Measurements from ENCODE around the gene USP22. TPM values are rescaled to one million over a fixed set of nuclear protein-coding genes. Genes with fewer than 3 reads are reported as not detected.

USP22 gene
- total RNA-seq, 1 experiment from 2014 or later = 152 TPM

GRCh38 chr17:21021208-21021803, 21.5 kb downstream of the USP22 start:
- no peak for DNase-seq (ENCODE audit: low read depth)

DNA sequence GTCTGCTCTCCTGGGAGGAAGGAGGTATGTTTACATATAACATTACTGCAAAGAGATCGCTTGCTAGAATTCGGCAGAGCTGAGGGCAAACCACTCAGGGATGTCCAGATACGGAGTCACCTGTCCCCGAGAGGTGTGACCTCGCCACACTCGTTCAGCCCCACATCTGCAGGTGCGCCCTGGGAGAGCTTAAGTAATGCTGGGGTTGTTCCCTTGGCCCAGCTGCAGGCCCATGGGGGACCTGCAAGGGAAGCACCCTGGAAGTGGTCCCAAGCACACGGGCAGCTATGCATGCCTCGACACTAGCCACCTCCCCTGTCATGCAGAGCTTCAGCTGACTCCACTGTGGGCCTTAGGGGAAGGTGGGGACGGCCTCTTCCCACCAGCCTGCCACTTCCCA, 22.2 kb downstream of the USP22 start:
- DNase-seq (ENCODE audit: low read depth) = no peak

DNA sequence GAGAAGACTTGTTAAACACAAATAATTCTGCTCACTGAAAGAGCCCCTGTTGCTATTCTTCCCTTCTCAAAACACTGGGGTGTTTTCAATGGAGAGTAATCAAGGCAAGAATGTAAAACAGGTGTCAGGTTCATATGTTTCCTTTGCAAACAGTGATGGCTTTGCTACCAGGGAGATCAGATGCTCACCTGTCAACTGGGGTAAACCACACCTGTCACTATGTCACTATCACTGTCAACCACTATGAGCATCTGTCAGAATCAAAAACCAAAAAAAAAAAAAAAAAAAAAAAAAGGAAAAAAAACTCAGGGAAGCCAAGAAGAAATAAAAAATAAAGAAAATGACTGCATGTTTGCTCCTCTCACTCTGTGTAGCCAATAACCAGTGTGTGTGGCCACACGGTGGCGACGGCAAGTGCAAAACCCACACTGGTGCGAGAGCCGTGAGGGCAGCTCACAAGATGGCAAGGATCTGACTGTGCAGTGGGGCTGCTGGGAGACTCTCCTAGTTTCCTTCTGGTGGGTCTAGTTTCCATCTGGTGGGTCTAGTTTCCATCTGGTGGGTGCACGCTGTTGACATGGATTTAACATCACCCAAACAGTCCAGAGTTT, 22.7 kb downstream of the USP22 start:
- no peak for DNase-seq (ENCODE audit: low read depth)

DNA sequence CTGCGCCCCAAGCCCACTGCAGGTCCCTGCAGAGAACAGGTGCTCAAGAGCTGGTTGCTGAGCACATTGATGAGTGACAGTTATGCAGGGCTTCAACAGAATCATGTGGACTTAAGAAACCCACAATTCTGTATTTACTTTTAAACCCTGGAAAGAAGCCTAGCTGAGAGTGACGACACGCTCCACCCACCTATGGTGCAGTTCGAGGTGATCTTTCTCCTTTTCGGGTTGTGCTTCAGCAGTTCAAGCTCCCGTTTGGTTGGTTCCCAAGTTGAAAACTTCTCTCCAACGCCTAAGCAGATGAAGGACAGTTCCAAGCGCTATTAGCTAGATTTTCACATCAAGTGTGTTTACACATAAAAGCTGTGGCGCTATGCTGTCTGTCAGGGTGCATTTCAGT, 23.9 kb downstream of the USP22 start:
- DNase-seq (ENCODE audit: low read depth) = no peak

DNA sequence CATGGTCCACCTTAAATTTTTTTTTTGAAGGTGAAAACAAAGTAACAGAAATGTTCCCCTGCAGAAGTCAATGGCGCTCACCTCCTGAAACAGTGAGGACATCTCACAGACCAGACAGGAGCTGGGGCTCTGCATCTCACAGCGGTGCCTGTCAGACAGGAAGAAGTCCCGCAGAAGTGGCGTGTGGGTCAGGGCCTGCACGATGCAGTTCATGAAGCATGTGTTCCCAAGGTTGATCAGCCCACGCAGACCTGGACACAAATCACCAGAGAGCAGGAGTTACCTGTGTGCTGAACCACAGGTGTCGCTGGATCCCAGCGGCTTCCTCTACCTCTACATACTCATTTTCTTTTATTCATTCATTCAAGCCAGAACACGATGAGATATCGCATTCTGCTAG, 24.9 kb downstream of the USP22 start:
- no peak for DNase-seq (ENCODE audit: low read depth)

DNA sequence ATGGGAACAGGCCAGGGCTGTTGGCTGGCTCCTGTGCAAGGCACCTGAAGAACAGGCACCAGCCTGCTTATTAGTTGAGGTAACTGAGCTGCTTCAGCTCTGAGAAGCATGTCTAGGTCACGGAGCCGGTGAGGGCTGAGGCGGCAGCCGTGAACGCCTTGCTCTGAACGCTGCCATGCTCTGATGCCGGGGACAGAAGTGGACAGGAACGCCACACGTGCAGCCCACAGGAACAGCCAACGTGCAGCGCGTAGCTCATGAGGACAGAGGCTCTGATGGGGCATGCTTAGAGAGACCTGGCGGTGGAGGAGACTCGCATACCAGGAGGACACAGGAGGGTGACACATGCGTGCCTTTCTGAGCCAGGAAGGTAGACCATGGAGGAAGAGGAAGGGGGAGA, 25.6 kb downstream of the USP22 start:
- DNase-seq (ENCODE audit: low read depth) = no peak

DNA sequence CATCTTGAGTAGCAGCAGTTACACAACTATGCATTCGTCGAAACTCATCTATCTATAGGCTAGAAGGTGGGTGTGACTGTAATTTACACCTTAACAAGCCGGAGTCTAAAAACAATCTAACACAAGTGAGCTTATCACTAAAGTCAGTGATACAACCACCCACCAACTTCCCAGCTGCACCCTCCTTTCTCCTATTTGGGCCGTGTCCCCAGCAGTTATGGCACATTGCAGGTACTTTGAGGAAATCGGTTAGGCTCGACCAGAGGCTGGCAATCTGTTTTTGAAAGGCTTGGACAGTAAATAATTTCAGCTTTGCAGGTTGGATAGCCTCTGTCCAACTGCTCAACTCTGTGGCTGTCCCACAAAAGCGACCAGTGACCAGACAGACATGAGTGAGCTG, 26.0 kb downstream of the USP22 start:
- DNase-seq (ENCODE audit: low read depth) = no peak

DNA sequence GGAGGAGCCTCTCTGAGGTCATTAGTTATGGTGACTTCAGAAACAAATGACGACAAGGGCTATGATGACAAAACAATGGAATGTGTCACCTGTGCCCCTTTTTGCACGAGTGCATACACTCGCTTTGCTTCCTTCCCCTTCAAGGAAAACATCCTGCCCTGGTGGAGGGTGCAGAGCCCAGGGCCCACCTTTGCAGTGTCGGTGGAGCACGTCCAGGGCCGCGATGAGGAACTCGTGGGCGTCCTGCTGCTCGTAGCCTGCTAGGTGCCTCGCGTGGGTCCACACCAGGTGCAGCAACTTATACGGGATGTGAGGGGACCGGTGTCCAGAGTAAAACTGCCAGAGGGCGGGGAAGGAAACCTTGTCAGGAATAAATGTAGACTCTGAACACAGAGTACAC, 27.2 kb downstream of the USP22 start:
- no peak for DNase-seq (ENCODE audit: low read depth)

- DNase-seq (ENCODE audit: low read depth) = no peak
Measured at GRCh38 chr17:21014498-21014897, 28.3 kb downstream of the USP22 start.

DNA sequence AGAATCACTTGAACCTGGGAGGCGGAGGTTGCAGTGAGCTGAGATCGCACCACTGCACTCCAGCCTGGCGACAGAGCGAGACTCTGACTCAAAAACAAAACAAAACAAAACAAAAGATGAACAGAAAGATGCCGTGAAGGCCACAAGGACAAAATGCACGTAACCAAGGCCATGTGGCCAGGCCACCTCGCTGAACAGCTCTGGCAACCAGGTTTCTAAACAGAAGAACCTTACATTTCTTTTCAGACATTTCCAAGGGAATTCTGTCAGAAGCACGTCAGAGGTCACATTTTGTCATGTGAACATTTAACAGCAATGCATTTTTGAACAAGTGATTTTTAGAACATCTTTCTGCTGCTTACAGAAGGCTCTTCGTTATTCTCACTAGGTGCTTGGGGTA, 28.8 kb downstream of the USP22 start:
- no peak for DNase-seq (ENCODE audit: low read depth)

DNA sequence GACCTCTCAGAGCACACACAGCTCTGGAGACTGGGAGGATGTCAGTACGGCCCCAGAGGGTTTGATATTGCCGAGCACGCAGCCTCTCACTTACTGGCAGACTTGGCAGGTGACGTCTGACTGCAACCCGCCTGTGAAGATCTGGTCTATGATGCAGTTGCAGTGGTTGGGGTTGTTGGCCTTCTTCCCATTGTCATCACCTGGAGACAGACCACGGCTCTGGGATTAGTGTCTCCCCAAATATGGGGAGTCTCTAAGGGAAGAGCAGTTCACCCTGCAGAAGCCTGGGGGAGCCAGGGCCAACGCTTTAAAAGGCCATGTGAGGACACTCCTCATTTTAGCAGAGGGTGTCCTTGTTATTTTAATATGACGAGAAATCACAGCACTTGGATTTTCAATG, 30.1 kb downstream of the USP22 start:
- DNase-seq (ENCODE audit: low read depth) = no peak

DNA sequence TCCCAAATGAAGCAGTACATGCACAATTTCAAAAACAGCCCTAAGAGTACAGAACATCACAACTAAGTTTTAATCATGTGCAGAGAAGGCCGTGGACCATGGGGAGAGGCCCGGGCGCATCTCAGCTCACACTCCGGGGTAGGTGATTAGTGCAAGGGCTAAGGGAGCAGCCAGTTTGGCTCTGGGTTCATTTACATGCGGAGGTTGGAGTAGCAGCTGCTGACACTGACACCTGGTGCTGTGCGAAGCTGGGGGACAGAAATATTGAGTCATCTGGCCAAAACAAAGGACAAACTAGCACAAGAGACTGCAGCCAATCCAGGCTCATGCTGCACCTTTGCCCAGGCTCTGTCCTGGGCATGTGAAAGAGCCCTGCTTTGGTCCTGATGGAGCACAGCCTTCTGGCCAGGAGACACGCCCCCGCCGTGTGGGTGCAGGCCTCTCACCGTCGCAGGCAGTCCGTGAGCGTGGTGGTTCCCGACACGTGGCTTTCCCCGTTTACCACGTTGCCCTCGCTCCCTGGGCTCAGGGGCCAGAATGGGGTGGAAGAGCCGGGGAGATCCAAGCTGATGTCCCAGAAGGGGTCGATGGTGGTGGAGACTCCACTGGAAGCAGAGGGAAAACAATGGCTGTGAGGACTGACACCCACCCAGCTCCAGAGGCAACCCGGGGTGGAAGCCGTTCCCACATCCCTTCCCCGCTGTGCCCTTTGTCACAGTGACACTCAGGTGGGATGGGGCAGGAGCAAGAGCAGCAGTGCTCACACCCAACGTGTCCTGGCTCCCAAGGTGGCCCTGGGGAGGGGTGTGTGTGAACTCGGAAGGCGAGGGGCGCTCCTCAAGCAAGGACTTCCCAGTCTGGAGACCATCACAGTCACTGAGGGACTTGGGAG, 31.9 kb downstream of the USP22 start:
- DNase-seq (ENCODE audit: low read depth) = no peak

DNA sequence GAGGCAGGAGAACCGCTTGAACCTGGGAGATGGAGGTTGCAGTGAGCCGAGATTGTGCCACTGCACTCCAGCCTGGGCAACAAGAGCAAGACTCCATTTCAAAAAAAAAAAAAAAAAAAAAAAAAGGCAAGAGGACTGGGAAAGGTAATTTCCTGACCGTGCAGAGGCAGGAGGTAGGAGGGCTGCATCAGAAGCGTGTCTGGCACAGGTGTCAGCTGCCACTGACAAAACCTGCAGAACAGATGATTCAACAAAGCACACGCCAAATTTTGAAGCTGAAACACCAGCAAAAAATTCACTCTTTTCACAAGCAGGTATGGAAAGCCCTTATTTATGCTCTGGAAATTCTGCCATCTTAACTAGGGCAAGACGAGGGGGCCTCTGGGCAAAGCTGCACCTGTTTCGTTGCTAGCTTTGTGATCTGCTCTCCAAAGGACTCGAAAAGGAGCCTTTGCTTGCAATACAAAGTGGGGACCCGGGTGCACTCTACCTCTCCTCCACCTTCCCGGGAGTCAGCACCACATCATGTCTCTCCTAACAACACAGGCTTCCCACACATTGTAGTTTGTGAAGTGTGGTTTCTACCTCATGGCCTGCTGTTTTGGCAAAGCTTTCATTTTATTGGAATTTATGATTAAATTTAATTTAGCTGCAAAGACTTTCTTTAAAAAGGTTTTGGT, 33.7 kb downstream of the USP22 start:
- no peak for DNase-seq (ENCODE audit: low read depth)

GRCh38 chr17:21008160-21008915, 34.5 kb downstream of the USP22 start:
- no peak for DNase-seq (ENCODE audit: low read depth)

DNA sequence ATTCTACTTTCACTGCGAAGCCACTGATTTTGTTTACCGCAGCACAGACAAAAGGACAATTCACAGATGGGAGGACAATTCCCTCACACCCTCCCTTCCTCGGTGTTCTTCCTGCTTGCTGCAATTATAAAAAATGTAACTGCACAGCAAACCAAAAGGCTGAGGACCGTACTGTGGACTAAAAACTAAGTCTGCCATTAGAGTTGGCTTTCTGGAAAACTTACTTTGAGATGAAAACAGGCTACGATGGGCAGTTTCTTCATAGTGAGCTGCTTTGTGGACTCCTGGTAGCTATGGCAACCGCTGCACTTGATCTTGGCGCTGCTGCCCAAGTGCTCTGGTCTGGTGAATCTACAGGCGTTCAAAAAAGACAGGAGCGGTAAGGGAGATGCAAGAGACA, 35.2 kb downstream of the USP22 start:
- DNase-seq (ENCODE audit: low read depth) = no peak

- DNase-seq (ENCODE audit: low read depth) = no peak
Measured at GRCh38 chr17:21005803-21006202, 37.0 kb downstream of the USP22 start.

DNA sequence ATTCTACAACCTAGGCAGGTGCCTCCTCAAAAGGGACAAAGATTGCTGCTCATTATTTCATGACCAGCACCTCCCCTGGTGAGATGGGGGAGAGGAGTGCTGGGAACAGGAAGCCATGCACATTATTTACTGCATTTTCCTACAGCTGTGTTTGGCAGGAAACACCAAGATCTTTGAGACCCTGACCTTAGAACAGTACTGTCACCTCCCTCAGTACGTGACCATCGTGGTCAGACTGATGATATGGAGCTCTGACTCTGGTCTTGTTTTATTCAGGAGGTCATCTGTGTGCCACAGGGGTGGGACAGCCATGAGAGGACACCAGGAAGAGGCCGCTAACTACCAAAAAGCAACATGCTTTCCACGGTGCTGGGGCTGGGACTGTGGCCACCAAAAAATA, 37.4 kb downstream of the USP22 start:
- no peak for DNase-seq (ENCODE audit: low read depth)

DNA sequence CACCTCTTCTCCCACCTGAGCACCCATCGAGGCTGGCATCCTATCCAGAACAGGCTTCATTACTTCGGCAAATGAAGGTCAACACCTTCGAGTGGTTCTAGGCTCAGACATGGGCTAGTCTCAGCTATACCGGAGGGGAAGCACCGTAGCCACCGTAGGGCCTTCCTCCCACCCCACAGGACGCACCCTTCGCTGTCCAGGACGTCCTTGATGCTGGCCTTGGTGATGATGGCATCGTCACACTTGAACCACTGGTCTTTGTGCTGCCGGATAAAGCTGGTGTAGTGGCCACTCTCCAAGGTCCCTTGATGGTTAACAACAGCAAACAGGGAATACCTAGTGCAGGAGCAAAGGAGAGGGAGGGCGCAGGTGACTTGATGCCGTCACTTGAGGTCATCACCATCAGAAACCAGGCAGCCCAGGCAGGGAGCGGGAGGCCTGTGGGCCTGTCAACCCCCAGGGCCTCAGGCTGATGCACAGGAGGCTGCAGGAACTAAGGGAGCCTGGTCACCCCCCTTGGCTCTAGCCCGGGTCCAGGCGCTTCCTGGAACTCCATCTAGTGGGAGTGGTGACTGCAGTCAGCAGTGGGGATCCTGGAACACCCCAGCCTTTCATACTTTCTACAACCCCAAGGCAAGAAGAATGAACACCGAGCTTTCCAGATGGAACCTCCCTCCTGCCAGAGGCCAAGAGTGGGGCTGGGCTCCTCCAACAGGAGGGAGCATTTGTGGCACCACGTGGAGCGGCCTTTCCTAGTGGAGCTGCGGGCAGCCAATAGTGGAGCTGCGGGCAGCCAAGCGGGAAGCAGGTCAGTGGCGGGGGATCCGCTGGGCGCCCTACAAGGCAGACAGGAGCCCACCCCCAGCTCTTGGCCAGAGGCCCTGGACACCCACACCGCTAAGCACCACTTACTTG, 38.5 kb downstream of the USP22 start:
- no peak for DNase-seq (ENCODE audit: low read depth)

GRCh38 chr17:21003007-21003621, 39.7 kb downstream of the USP22 start:
- no peak for DNase-seq (ENCODE audit: low read depth)

DNA sequence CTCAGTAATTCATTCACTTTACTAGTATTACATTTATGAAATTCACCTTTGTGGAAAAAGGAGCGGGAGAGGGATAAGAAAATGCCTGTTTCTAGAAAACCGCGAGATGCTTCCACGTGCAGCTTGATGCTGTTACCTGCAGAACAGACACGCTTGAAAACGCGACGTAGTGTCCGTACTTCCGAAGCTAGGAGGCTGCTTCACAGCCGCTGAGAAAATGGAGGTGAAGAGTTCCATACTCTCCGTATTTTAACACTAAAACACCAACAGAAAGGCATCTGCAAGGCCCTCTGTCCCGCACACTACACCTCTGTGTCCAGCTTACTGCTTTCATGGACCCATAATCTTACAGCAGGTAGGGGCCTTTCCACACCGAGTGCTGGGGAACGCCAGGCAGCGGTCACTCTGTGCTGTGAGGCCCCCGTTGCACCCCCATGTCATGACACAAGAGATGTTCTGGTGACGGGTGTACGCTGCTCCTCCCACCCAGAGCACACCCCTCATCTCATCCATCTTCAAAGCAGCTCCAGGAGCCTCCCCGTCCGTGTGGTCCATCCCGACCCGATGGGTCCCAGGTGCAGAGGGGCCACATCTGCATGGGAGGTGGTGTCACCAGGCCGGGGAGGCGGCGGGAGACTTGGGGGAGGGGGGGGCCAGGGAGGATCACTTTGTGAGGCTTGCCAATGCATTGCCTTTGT, 40.4 kb downstream of the USP22 start:
- DNase-seq (ENCODE audit: low read depth) = no peak
